ENCODE measurements around the gene TMEM143.

DNA sequence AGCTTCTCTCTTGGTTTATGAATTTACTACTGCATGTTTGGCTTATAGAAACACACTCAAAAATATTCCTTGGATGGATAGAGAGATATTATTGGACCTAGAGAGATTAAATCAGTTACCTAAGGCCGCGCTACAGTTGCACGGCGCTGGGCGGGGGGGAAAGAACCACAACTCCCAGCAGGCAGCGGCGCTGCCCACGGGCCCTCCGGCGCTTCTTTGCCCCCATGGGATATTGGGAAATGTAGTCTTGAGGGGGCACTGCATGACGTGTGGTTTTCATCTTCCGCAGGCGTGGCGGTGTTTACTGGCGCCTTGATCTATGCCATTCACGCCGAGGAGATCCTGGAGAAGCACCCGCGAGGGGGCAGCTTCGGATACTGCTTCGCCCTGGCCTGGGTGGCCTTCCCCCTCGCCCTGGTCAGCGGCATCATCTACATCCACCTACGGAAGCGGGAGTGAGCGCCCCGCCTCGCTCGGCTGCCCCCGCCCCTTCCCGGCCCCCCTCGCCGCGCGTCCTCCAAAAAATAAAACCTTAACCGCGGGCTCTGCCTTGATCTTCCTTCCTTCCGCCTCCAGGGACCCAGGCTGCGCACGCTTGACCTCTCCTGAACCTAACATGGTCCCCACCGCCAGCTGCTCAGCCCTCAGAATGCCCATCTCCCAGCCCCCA is 33.6 kb downstream of the TMEM143 start:
- TF ChIP-seq, protein P1, sequence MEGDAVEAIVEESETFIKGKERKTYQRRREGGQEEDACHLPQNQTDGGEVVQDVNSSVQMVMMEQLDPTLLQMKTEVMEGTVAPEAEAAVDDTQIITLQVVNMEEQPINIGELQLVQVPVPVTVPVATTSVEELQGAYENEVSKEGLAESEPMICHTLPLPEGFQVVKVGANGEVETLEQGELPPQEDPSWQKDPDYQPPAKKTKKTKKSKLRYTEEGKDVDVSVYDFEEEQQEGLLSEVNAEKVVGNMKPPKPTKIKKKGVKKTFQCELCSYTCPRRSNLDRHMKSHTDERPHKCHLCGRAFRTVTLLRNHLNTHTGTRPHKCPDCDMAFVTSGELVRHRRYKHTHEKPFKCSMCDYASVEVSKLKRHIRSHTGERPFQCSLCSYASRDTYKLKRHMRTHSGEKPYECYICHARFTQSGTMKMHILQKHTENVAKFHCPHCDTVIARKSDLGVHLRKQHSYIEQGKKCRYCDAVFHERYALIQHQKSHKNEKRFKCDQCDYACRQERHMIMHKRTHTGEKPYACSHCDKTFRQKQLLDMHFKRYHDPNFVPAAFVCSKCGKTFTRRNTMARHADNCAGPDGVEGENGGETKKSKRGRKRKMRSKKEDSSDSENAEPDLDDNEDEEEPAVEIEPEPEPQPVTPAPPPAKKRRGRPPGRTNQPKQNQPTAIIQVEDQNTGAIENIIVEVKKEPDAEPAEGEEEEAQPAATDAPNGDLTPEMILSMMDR (IDR thresholded peaks at IDR 0.05), result no peak
- TF ChIP-seq POLR2A (IDR thresholded peaks at IDR 0.05), result peak in 1 of 2 donors; percentile 36
